Aorta (tissue), 5 donors: Measurements from ENCODE around the gene DUS1L. TPM values are rescaled to one million over a fixed set of nuclear protein-coding genes. Genes with fewer than 3 reads are reported as not detected.

ENCODE experiments used
- ATAC-seq: fragments of 200-7000 bp; cut with Tn5 transposase; one replicate; pipeline ENCODE4 v1.9.1; 2022; ENCODE audit warnings: moderate library complexity; ENCODE audit not compliant: low FRiP score
- DNase-seq, 2 donors: peaks; one replicate each; pipeline ENCODE4 v3.0.0-alpha.2; 2020
- H3K27ac ChIP-seq, 2 donors: one replicate each; pipeline ENCODE4 v1.5.1; 2013; ENCODE audit warnings: low read length in 2 of 2, mild to moderate bottlenecking in 2 of 2, moderate library complexity in 2 of 2, control low read depth in 1 of 2, inconsistent platforms in 1 of 2, low read depth in 1 of 2
- H3K27me3 ChIP-seq, 2 donors: one replicate each; pipeline ENCODE4 v1.6.1; 2013; ENCODE audit warnings: control low read depth in 1 of 2, low read length in 1 of 2, mild to moderate bottlenecking in 1 of 2, moderate library complexity in 1 of 2; ENCODE audit not compliant: insufficient read depth in 2 of 2, control insufficient read depth in 1 of 2
- H3K36me3 ChIP-seq, 2 donors: one replicate each; pipeline ENCODE4 v1.6.1; 2013; ENCODE audit warnings: control low read depth in 1 of 2, low read length in 1 of 2, mild to moderate bottlenecking in 1 of 2; ENCODE audit not compliant: insufficient read depth in 2 of 2, control insufficient read depth in 1 of 2
- H3K4me1 ChIP-seq, 2 donors: one replicate each; pipeline ENCODE4 v1.6.1; 2013; ENCODE audit warnings: low read length in 2 of 2, control low read depth in 1 of 2, mild to moderate bottlenecking in 1 of 2, moderate library complexity in 1 of 2; ENCODE audit not compliant: insufficient read depth in 2 of 2, control insufficient read depth in 1 of 2
- H3K4me3 ChIP-seq, 2 donors: one replicate each; pipeline ENCODE4 v1.5.1; 2013; ENCODE audit warnings: low read length in 2 of 2, control low read depth in 1 of 2, mild to moderate bottlenecking in 1 of 2
- H3K9me3 ChIP-seq: one replicate; pipeline ENCODE4 v1.6.1; 2013; ENCODE audit warnings: mild to moderate bottlenecking, low read length; ENCODE audit not compliant: control insufficient read depth
- WGBS, 2 donors: extraction: QIAGEN DNeasy Blood & Tissue Kit; methylation state at CpG; one replicate each; pipeline ENCODE4 v1.1.7; 2013; 5-methylcytosine and 5-hydroxymethylcytosine counted together
- intact Hi-C, 2 donors: fragments of 100-400 bp; cut with DNase I; formaldehyde crosslinking; loops; one replicate each; pipeline versions ENCODE4 v1.14.2 to v1.15.0; 2022
- long read RNA-seq, 2 donors: library from polyadenylated mRNA; unstranded; transcript quantifications; one replicate each; pipeline ENCODE4 v2.0.0, GENCODE V29; 2020 to 2021
- polyA plus RNA-seq, 2 donors: library from polyadenylated mRNA; stranded (reverse); fragments of 200-250 nt; gene quantifications; one replicate each; pipeline ENCODE4 v1.2.3, GENCODE V29; 2013
- total RNA-seq, 2 donors: library from RNA; stranded (reverse); fragmentation: NEBNext Ultra II Directional; extraction: Animal tissue kit (Norgen Biotek cat#: 25700); gene quantifications; one replicate each; pipeline ENCODE4 v1.2.1, GENCODE V29; 2021
- donor health status: healthy with polysubstance abuse.
- donor health status: Bipolar disorder and iron deficiency.
- donor health status: DM: no; HTN: no; CAD: no.
- donor health status: DM: no; HTN: no; CAD: no.
- donor health status: DM: yes; HTN: yes; CAD: no.

Gene DUS1L
- total RNA-seq = 10 to 100 TPM; 47.0 to 61.1 TPM
- 100 to 1,000 TPM in 1 of 2 donors, 10 to 100 TPM in 1; 43.7 to 143 TPM for polyA plus RNA-seq
- long read RNA-seq, donor 1, partial matches to known transcripts = 15 of 38 reads
- long read RNA-seq, donor 1, other reads (novel, unspliced or antisense) = 22 of 38 reads
- long read RNA-seq, donor 2, partial matches to known transcripts = 8 of 92 reads
- long read RNA-seq, donor 2, other reads (novel, unspliced or antisense) = 84 of 92 reads

GRCh38 chr17:82065638-82066303, at the start of gene DUS1L:
DUS1L (minus strand) TSS chr17:82065804; CDS start chr17:82065059, 745 bp downstream.
- DNase-seq (peak; percentile 74 to 91), ATAC-seq (peak; percentile 92)
- Histone ChIP-seq H3K9me3 (no peaks in the 10 kb centered on the region), H3K27me3 (no peaks in the 10 kb centered on the region), H3K4me1 (no peaks in the 10 kb centered on the region), H3K27ac (peak within 1 kb of the TSS; percentile 69 to 78), H3K36me3 (peaks cover 0 to 1% of the 10 kb centered on the region in 2 donors), H3K4me3 (peak within 1 kb of the TSS; percentile 60 to 80)
- intact Hi-C loops = no loop called here
- WGBS, 2 donors = 10 to 11% methylated on average over 65 to 88 of the region's 88 CpGs

- Histone ChIP-seq H3K4me3 (no peak overlapping the region), H3K36me3 (no peaks in the 10 kb centered on the region), H3K27ac (no peak overlapping the region), H3K27me3 (no peaks in the 10 kb centered on the region), H3K9me3 (no peaks in the 10 kb centered on the region), H3K4me1 (no peaks in the 10 kb centered on the region)
- DNase-seq (no peak), ATAC-seq (no peak)
- 86 to 93% methylated on average over 9 of the region's 9 CpGs for WGBS, 2 donors
- intact Hi-C loops = no loop called here
Observed at GRCh38 chr17:82114872-82115271, 49.3 kb upstream of the DUS1L start.

GRCh38 chr17:82114447-82114846, 48.8 kb upstream of the DUS1L start:
- intact Hi-C loops = no loop called here
- no peak for DNase-seq
- WGBS, 2 donors = 89 to 93% methylated on average over 10 of the region's 10 CpGs
- Histone ChIP-seq H3K9me3 (no peaks in the 10 kb centered on the region), H3K4me3 (no peak overlapping the region), H3K36me3 (no peaks in the 10 kb centered on the region), H3K4me1 (no peaks in the 10 kb centered on the region), H3K27me3 (no peaks in the 10 kb centered on the region), H3K27ac (no peak overlapping the region)
- no peak for ATAC-seq

- Histone ChIP-seq H3K27me3 (no peaks in the 10 kb centered on the region), H3K36me3 (no peaks in the 10 kb centered on the region), H3K9me3 (no peaks in the 10 kb centered on the region), H3K4me3 (no peak overlapping the region), H3K27ac (no peak overlapping the region), H3K4me1 (no peaks in the 10 kb centered on the region)
- 92 to 93% methylated on average over 13 of the region's 13 CpGs for WGBS, 2 donors
- ATAC-seq (no peak), DNase-seq (no peak)
- intact Hi-C loops = no loop called here
Observed at GRCh38 chr17:82113941-82114340, 48.3 kb upstream of the DUS1L start.

- H3K4me3 ChIP-seq = no peak overlapping the region
- intact Hi-C loops = no loop called here
- no peaks in the 10 kb centered on the region for H3K27me3 ChIP-seq
- no peak for DNase-seq
- 85 to 92% methylated on average over 9 of the region's 9 CpGs for WGBS, 2 donors
- no peaks in the 10 kb centered on the region for H3K9me3 ChIP-seq
- H3K27ac ChIP-seq = no peak overlapping the region
- ATAC-seq = no peak
- no peaks in the 10 kb centered on the region for H3K36me3 ChIP-seq
- no peaks in the 10 kb centered on the region for H3K4me1 ChIP-seq
Observed at GRCh38 chr17:82113422-82113821, 47.8 kb upstream of the DUS1L start.

- 92 to 94% methylated on average over 6 of the region's 6 CpGs for WGBS, 2 donors
- no peak overlapping the region for H3K27ac ChIP-seq
- intact Hi-C loops = no loop called here
- H3K27me3 ChIP-seq = no peaks in the 10 kb centered on the region
- ATAC-seq (no peak), DNase-seq (no peak)
- H3K9me3 ChIP-seq = no peaks in the 10 kb centered on the region
- no peak overlapping the region for H3K4me3 ChIP-seq
- no peaks in the 10 kb centered on the region for H3K4me1 ChIP-seq
- no peaks in the 10 kb centered on the region for H3K36me3 ChIP-seq
Observed at GRCh38 chr17:82112914-82113311, 47.3 kb upstream of the DUS1L start.

- H3K27ac ChIP-seq = no peak overlapping the region
- DNase-seq = no peak
- 94 to 95% methylated on average over 18 of the region's 18 CpGs for WGBS, 2 donors
- H3K27me3 ChIP-seq = no peaks in the 10 kb centered on the region
- intact Hi-C loops = no loop called here
- H3K9me3 ChIP-seq = no peaks in the 10 kb centered on the region
- H3K4me3 ChIP-seq = no peak overlapping the region
- no peaks in the 10 kb centered on the region for H3K36me3 ChIP-seq
- ATAC-seq = no peak
- no peaks in the 10 kb centered on the region for H3K4me1 ChIP-seq
Observed at GRCh38 chr17:82112181-82112913, 46.7 kb upstream of the DUS1L start.

GRCh38 chr17:82110298-82110697, 44.7 kb upstream of the DUS1L start:
- Histone ChIP-seq H3K27ac (no peak overlapping the region), H3K36me3 (no peaks in the 10 kb centered on the region), H3K9me3 (no peaks in the 10 kb centered on the region), H3K4me1 (no peaks in the 10 kb centered on the region), H3K27me3 (no peaks in the 10 kb centered on the region), H3K4me3 (no peak overlapping the region)
- ATAC-seq (no peak), DNase-seq (no peak)
- 89 to 94% methylated on average over 3 of the region's 3 CpGs for WGBS, 2 donors
- intact Hi-C loops = no loop called here
